ENCODE results near the gene ST3GAL5. TPM values are rescaled to one million over a fixed set of nuclear protein-coding genes. Genes with fewer than 3 reads are reported as not detected.
A peak's percentile ranks its signal among the peaks of the same experiment; 100 is the strongest.

Gene ST3GAL5
- total RNA-seq, 2 experiments from 2014 or later: 43.4 to 46.7 TPM

- H3K27ac Mint-ChIP-seq: no peak overlapping the region
- ATAC-seq (no peak), DNase-seq (no peak)
- POLR2A ChIA-PET: interaction anchor here (0.7 to 1.2 kb wide), 2 partner anchors 76 to 151 kb away, joined by 3 to 4 read pairs; no protein-coding TSS in a partner anchor
- no peak overlapping the region for H3K4me3 Mint-ChIP-seq
- peaks cover 2% of the 10 kb centered on the region for H3K27me3 Mint-ChIP-seq (ENCODE audit: low read depth)
- CTCF ChIA-PET: interaction anchor here (0.8 to 2.6 kb wide), 14 partner anchors 9 to 151 kb away, joined by 3 to 19 read pairs (median 4); partner anchors contain the start of gene ST3GAL5
- no peaks in the 10 kb centered on the region for H3K9me3 Mint-ChIP-seq (ENCODE audit: insufficient read depth)
- peaks cover 2% of the 10 kb centered on the region for H3K36me3 Mint-ChIP-seq (ENCODE audit: low read depth)
- peaks cover 57% of the 10 kb centered on the region for H3K4me1 Mint-ChIP-seq (ENCODE audit: low read depth)
These were observed 40.6 kb upstream of the ST3GAL5 start for GRCh38 chr2:85929096-85930050.

DNA sequence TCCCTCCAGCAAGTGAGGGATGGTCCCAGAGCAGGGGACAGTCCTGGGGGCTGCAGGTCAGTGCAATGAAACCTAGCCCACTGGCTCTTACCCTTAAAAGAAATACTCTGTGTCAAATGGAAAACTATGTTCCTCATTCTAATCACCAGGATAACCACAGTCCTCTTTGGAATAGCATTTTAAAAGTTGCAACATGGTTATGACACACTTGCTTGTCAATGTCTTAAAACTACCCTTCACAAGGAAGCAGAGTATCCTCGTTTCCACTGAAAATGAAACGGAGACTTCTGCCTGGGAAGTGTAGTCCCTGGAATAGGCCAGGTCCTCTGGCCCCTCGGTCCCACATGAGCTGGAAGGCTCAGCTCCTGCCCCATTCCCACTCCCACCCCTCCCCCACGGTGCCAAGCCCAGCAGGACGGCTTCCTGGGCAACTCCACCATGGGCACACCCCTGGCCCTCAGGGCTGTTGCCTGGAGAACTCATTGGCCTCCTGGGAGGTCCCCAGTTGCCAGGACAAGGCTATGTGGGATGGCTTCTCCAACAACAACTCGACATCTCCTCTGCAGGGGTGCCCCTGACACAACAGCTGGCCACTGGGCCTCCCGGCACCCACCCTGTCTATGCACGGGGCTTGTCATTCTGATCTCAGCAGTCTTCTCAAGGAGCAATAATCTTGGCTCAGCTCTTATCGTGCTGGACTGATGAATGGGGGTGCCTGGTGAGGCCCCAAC is 38.3 kb upstream of the ST3GAL5 start:
- DNase-seq: no peak
- ATAC-seq: no peak
- H3K27ac Mint-ChIP-seq: no peak overlapping the region
- H3K4me3 Mint-ChIP-seq: no peak overlapping the region
- no peaks in the 10 kb centered on the region for H3K9me3 Mint-ChIP-seq (ENCODE audit: insufficient read depth)
- CTCF ChIA-PET: interaction anchor here (2.6 kb wide), 1 partner anchor 38 kb away, joined by 19 read pairs; the partner anchor contains the start of gene ST3GAL5
- POLR2A ChIA-PET: no interaction called here
- peaks cover 40% of the 10 kb centered on the region for H3K4me1 Mint-ChIP-seq (ENCODE audit: low read depth)
- H3K36me3 Mint-ChIP-seq (ENCODE audit: low read depth): peaks cover 2% of the 10 kb centered on the region
- peaks cover 2% of the 10 kb centered on the region for H3K27me3 Mint-ChIP-seq (ENCODE audit: low read depth)

DNA sequence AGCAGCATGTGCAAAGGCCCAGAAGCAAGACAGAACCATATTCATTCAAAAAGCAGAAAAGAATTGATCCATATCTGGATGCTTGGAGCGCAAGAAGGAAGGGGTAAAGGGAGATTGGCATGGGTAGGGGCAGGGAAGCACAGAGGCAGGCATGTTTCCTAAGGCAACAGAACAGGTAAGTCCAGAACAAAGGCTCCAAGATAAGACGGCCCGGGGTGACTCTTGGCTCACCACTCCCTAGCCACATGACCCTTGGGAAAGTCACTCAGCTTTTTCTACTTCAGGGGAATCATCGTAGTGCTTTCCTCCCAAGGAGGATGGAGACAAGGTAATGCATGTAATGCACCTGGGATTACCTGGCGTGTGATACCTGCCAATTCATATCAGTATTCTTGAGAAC is 37.7 kb upstream of the ST3GAL5 start:
- Mint-ChIP-seq H3K36me3 (ENCODE audit: low read depth) (peaks cover 2% of the 10 kb centered on the region), H3K27ac (no peak overlapping the region), H3K9me3 (ENCODE audit: insufficient read depth) (no peaks in the 10 kb centered on the region), H3K27me3 (ENCODE audit: low read depth) (peaks cover 2% of the 10 kb centered on the region), H3K4me3 (no peak overlapping the region), H3K4me1 (ENCODE audit: low read depth) (peaks cover 35% of the 10 kb centered on the region)
- POLR2A ChIA-PET: no interaction called here
- CTCF ChIA-PET: interaction anchor here (2.6 kb wide), 1 partner anchor 38 kb away, joined by 19 read pairs; the partner anchor contains the start of gene ST3GAL5
- DNase-seq: no peak
- ATAC-seq: no peak

- H3K27me3 Mint-ChIP-seq (ENCODE audit: low read depth): peaks cover 5% of the 10 kb centered on the region
- no peak for DNase-seq
- no peak overlapping the region for H3K4me3 Mint-ChIP-seq
- H3K9me3 Mint-ChIP-seq (ENCODE audit: insufficient read depth): no peaks in the 10 kb centered on the region
- ChIA-PET POLR2A (no interaction called here), CTCF (interaction anchor here (1.3 kb wide), 1 partner anchor 111 kb away, joined by 3 read pairs; no protein-coding TSS in a partner anchor)
- H3K4me1 Mint-ChIP-seq (ENCODE audit: low read depth): peaks cover 34% of the 10 kb centered on the region
- H3K36me3 Mint-ChIP-seq (ENCODE audit: low read depth): peaks cover 2% of the 10 kb centered on the region
- no peak for ATAC-seq
- peak overlapping the region; percentile 15 for H3K27ac Mint-ChIP-seq
These were observed 36.5 kb upstream of the ST3GAL5 start for GRCh38 chr2:85925216-85925671.

GRCh38 chr2:85924522-85924921 is 35.7 kb upstream of the ST3GAL5 start:
- Mint-ChIP-seq H3K4me1 (ENCODE audit: low read depth) (peaks cover 32% of the 10 kb centered on the region), H3K36me3 (ENCODE audit: low read depth) (peaks cover under 1% of the 10 kb centered on the region), H3K4me3 (no peak overlapping the region), H3K27ac (peak overlapping the region; percentile 15), H3K27me3 (ENCODE audit: low read depth) (peaks cover 5% of the 10 kb centered on the region), H3K9me3 (ENCODE audit: insufficient read depth) (no peaks in the 10 kb centered on the region)
- POLR2A ChIA-PET: no interaction called here
- DNase-seq: peak; percentile 26
- ATAC-seq: no peak
- CTCF ChIA-PET: interaction anchor here (1.3 kb wide), 1 partner anchor 112 kb away, joined by 3 read pairs; no protein-coding TSS in a partner anchor

DNA sequence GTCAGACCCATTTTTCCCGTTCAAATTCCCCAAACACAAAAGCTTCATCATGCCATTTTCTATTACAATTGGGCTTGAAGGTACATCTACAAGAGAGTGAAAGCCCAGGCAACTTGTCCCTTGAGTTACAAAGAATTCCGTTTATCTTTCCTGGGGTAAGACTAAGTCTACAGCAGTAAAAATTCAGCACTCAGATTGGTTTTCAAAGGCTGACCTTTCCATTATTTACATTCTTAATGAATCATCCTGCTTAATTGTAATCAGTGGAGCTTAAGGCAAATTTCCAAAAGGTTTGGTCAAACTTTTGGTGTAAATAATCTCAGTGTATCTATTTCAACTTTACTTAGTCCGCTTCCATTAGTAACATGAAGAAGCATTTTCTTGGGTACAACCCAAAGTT is 33.4 kb upstream of the ST3GAL5 start:
- POLR2A ChIA-PET: interaction anchor here (1.4 kb wide), 1 partner anchor 35 kb away, joined by 3 read pairs; no protein-coding TSS in a partner anchor
- no peak overlapping the region for H3K4me3 Mint-ChIP-seq
- CTCF ChIA-PET: interaction anchor here (1.5 to 1.8 kb wide), 4 partner anchors 10 to 114 kb away, joined by 4 to 8 read pairs (median 6); no protein-coding TSS in a partner anchor
- H3K9me3 Mint-ChIP-seq (ENCODE audit: insufficient read depth): no peaks in the 10 kb centered on the region
- DNase-seq (no peak), ATAC-seq (no peak)
- no peak overlapping the region for H3K27ac Mint-ChIP-seq
- H3K27me3 Mint-ChIP-seq (ENCODE audit: low read depth): peaks cover 5% of the 10 kb centered on the region
- peaks cover 13% of the 10 kb centered on the region for H3K4me1 Mint-ChIP-seq (ENCODE audit: low read depth)
- H3K36me3 Mint-ChIP-seq (ENCODE audit: low read depth): no peaks in the 10 kb centered on the region

DNA sequence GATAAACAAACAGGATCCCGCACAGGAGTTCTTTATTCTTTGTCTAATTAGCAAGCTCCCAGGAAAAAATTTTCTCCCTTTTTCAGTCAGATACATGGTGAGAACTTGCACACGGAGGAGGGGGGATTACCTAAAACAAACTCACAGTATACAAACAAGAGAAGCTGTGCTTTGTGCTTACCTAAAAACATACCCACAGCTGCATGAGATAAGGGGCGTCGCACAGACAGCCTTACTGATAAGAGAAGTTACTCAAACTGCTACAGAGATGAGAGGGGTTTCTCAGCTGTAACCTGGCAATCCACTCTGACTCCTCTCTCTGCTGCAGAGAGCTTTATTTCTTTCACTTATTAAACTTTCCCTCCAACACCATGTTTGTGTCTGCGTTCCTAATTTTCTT is 32.9 kb upstream of the ST3GAL5 start:
- Mint-ChIP-seq H3K27ac (no peak overlapping the region), H3K4me3 (no peak overlapping the region), H3K9me3 (ENCODE audit: insufficient read depth) (no peaks in the 10 kb centered on the region), H3K4me1 (ENCODE audit: low read depth) (peaks cover 13% of the 10 kb centered on the region), H3K27me3 (ENCODE audit: low read depth) (peaks cover 5% of the 10 kb centered on the region), H3K36me3 (ENCODE audit: low read depth) (no peaks in the 10 kb centered on the region)
- DNase-seq (no peak), ATAC-seq (no peak)
- CTCF ChIA-PET: interaction anchor here (1.2 to 1.8 kb wide), 5 partner anchors 9 to 115 kb away, joined by 4 to 8 read pairs (median 5); no protein-coding TSS in a partner anchor
- POLR2A ChIA-PET: interaction anchor here (1.4 kb wide), 1 partner anchor 34 kb away, joined by 3 read pairs; no protein-coding TSS in a partner anchor

- ChIA-PET CTCF (interaction anchor here (1.0 to 2.8 kb wide), 8 partner anchors 9 to 107 kb away, joined by 3 to 13 read pairs (median 4); partner anchors contain the start of gene ST3GAL5), POLR2A (interaction anchor here (1.4 kb wide), 1 partner anchor 33 kb away, joined by 3 read pairs; no protein-coding TSS in a partner anchor)
- Mint-ChIP-seq H3K9me3 (ENCODE audit: insufficient read depth) (no peaks in the 10 kb centered on the region), H3K4me1 (ENCODE audit: low read depth) (peaks cover 13% of the 10 kb centered on the region), H3K27me3 (ENCODE audit: low read depth) (peaks cover 5% of the 10 kb centered on the region), H3K4me3 (no peak overlapping the region), H3K27ac (no peak overlapping the region), H3K36me3 (ENCODE audit: low read depth) (no peaks in the 10 kb centered on the region)
- ATAC-seq (no peak), DNase-seq (no peak)
These were observed 32.2 kb upstream of the ST3GAL5 start for GRCh38 chr2:85920810-85921545.

DNA sequence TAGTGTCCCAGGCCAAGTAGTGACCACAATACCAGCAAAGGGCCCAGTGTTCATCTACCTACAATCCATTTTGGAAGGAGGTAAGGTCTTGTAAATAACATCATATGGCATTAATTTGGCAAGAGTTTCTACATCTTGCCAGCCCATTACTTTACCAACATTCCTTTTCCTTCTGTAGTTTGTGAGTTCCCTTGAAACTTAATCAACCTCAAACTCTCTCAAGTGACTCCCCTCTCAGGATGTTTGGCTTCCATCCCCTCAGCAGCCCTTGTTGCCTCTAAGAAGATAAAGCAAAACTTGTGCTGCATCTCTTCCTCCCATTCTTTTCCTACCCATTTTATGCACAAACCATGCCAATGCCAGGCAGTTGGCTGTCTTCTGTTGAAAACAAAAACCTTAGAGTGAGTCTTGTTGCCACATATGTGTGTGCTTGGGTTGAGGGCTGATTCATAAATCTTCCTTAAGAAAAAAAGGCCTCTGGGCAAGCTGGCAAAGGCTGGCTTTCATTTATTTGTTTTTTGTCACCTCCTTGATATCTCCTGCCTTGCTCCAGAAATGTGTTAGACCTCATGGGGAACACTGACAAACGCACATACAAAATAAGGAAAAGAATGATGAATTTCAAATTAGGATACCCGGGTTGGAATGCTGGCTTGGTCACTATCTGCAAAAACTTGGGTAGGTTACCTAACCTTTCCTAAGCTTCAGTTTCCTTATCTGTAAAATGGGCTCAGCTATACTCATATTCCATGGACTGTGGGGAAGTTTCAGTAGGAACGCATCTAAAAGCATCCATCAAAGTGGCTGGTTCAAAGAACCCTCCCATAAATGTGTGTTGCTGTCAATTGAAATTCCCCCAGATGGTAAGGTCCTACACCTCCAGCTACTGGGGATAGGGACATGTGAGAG is 29.4 kb upstream of the ST3GAL5 start:
- H3K4me3 Mint-ChIP-seq: no peak overlapping the region
- H3K4me1 Mint-ChIP-seq (ENCODE audit: low read depth): no peaks in the 10 kb centered on the region
- H3K27me3 Mint-ChIP-seq (ENCODE audit: low read depth): peaks cover 5% of the 10 kb centered on the region
- POLR2A ChIA-PET: no interaction called here
- H3K27ac Mint-ChIP-seq: no peak overlapping the region
- no peak for DNase-seq
- no peaks in the 10 kb centered on the region for H3K36me3 Mint-ChIP-seq (ENCODE audit: low read depth)
- CTCF ChIA-PET: interaction anchor here (1.4 to 2.8 kb wide), 3 partner anchors 10 to 118 kb away, joined by 4 to 13 read pairs (median 4); partner anchors contain the start of gene ST3GAL5
- H3K9me3 Mint-ChIP-seq (ENCODE audit: insufficient read depth): no peaks in the 10 kb centered on the region
- ATAC-seq: no peak

DNA sequence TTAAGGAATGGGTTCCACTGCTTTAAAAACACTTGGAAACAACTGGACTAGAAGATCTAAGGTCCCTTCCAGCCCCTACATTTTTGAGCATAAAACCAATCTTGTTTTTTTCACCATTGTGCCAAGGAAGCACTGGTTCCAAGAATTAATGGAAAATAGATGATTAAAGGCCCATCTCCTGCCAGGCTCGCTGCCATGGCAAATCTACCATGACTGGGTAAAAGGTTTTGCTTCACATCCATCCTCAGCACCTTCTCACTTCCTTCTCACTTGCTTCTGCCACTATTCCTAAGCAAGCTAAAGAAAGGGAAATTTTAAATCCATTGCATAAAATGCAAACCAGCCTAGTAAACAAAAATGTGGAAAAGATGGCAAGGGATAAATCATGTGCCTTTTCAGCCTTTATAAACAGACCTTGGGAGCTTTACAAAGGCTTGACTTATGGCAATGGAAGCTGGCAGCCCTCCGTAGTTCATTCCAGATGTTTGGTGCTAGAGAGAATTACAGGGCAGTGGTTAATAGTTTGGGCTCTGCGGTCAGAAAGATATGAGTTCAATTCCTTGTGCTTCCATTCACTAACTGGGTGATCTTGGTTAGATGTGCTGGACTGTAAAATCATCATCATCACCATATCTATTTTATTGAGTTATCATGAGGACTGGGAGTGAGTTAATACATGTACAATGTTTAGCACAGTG is 27.0 kb upstream of the ST3GAL5 start:
- Mint-ChIP-seq H3K27me3 (ENCODE audit: low read depth) (no peaks in the 10 kb centered on the region), H3K4me3 (no peak overlapping the region), H3K4me1 (ENCODE audit: low read depth) (peaks cover under 1% of the 10 kb centered on the region), H3K36me3 (ENCODE audit: low read depth) (no peaks in the 10 kb centered on the region), H3K27ac (no peak overlapping the region), H3K9me3 (ENCODE audit: insufficient read depth) (no peaks in the 10 kb centered on the region)
- ATAC-seq: no peak
- DNase-seq: no peak
- ChIA-PET POLR2A (no interaction called here), CTCF (interaction anchor here (1.4 to 1.5 kb wide), 3 partner anchors 12 to 164 kb away, joined by 3 to 5 read pairs (median 4); partner anchors contain the start of gene ST3GAL5)

Data from activated CD8-positive, alpha-beta T cell treated with anti-CD3 and anti-CD28 coated beads, Interleukin-2, amount 10 ng/mL, durations not matched to agents 7 days and 5 days (primary cell).